Measurements from ENCODE around the gene CLASRP.

DNA sequence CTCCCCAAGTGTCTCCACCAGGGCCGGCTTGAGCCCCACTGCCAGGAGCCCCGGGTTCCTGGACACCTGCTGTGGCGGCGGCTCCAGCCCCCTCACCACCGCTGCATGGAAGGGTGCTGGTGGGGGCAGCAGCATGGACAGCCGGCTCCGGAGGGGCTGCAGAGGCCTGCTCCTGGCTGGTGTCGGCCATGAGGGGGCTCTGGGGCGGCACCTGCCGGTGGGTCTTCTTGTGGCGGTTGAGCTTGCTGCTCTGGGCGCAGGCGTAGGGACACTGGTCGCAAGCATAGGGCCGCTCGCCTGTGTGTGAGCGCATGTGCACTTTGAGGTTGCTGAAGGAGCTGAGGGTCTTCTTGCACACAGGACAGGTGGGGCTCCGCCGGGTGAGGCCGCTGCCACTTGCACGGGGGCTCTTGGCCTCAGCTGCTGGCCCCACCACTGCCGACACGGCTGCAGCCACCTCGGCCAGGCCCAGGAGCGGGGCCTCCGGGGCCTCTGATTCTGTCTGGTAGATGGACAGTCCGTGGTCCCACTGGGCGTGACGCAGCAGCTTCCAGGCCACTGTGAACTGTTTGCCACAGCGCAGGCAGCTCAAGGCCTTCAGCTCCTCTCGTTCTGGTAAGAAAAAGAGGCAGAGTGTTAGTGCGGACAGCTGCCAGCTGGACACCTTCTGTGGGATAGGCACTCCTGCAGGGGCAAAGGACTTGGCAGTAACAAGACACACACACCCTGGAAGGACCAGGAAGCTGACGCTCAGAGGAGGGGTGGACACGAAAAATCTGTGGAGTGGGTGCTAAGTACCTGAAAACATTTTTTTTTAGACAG lies 33.3 kb downstream of the CLASRP start:
- no peak for TF ChIP-seq EZH2 (IDR thresholded peaks at IDR 0.05; ENCODE audit: insufficient read depth, poor library complexity, severe bottlenecking)
- no peak for TF ChIP-seq EZH2phosphoT487 (IDR thresholded peaks at IDR 0.05; ENCODE audit: insufficient read depth, low read depth)
